Suppressor macrophage (primary cell): ENCODE data around the gene CDR2L.
A peak's percentile ranks its signal among the peaks of the same experiment; 100 is the strongest.

Source experiments
- DNase-seq, 4 experiments: peaks; one replicate each; pipeline ENCODE4 v3.0.0-alpha.2; 2020 to 2022
- total RNA-seq, 17 experiments: gene quantifications; one replicate each; lab custom pipeline; 2026; ENCODE audit warnings: mixed read lengths in 6 of 17, inconsistent platforms in 3 of 17; lab: John Stamatoyannopoulos, UW

Gene CDR2L
- total RNA-seq = 0.20 to 3.4 (median 1.3) reads per million in 17 experiments

DNA sequence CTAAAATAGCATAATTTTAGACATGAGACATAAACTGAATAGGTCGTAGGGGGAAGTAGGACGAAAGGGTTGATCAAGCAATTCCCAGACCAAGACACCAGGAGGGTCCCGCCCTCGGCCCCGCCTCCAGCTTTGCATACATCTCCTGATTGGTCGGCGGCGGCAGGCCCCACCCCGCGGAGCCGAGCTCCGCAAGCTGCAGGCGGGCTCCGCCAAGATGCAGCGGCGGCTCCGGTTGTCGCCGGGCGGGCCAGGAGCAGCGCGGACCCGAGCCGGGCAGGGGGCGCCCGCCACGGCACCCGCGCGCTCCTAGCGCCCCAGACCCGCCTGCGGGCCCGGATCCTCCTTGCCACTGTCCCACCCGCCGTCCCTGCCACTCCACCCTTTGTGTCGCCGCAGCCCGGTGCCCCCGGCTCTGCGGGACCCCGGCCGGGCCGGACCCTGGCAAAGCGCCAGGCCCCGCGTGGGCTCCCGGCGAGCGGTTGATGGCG is at the start of gene CDR2L:
TSS of gene CDR2L (plus strand) at position 215 of the 491 bp plus-strand sequence. CDS start 412 bp downstream, outside the sequence.
- DNase-seq = peak; percentile 97 to 99 (median 98)

DNA sequence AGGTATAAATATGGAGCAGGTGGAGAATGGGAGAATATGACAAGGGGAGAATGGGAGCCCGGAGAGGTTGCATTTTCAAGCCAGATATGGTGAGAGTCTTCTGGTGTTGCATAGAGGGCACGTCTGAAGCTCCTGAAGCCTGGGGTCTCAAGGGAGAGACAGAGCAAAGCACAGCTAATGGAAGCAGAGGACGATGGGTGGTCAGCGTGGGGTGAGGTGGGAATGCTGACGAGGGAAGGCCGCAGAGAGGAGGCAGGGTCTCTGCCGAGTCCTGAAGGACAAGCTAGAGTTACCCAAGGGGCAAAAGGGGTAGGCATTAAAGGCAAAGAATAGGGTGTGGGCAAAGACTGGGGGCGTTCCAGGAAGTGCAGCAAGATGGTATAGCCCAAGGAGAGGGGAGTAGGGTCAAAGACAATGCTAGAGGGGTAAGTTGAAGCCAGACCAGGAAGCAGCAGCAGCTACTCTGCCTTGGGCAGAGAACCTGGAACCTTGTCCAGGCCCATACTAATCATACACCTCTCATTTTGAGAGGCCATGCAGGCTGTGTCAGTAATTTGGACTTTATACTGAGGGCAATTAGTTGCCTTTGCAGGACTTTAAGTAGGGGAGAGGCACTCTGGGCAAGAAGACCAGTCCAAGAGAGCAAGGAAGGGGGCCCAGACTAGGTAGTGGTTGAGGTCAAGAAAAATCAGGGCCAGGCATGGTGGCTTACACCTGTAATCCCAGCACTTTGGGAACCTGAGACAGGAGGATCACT is 49.1 kb upstream of the CDR2L start:
- DNase-seq = no peak

DNA sequence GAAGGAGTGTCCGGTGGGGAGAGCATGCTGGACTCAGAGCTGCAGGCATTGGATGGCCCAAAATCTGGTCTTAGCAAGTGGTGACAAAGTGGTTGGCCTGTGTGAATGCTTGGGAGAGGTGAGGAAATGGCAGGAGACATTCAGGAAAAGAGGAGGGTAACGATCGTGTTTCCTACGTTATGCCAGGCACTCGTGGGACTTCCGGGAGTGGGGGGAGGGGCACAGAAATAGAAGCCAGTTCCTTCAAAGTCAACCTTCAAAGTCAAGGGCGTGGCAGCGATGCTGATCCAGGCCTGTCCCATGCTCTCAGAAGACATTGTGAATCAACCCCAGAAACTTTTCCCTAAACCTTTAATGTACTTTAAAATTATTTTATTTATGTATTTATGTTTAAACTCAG is 47.9 kb upstream of the CDR2L start:
- DNase-seq = no peak

DNA sequence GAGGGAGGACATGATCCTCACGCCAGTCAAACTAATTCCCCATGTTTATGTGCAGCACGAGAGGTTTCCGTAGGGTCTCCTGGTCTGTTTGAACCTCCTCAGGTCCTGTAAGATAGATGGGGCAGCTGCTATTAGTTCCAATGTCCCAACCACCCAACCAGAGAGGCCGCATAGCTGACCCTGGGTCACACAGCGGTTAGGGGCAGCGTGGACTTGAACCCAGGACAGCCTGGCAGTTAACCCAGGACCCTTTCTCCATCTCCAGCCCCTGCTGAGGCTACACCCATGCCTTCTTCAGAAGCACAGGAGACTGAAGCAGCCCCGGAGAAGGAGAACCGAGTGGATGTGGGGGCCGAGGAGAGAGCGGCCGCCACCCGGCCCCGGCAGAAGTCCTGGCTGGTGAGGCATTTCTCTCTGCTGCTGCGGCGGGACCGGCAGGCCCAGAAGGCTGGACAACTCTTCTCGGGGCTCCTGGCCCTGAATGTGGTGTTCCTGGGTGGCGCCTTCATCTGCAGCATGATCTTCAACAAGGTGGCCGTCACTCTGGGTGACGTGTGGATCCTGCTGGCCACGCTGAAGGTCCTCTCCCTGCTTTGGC is 46.2 kb upstream of the CDR2L start:
- DNase-seq = no peak

DNA sequence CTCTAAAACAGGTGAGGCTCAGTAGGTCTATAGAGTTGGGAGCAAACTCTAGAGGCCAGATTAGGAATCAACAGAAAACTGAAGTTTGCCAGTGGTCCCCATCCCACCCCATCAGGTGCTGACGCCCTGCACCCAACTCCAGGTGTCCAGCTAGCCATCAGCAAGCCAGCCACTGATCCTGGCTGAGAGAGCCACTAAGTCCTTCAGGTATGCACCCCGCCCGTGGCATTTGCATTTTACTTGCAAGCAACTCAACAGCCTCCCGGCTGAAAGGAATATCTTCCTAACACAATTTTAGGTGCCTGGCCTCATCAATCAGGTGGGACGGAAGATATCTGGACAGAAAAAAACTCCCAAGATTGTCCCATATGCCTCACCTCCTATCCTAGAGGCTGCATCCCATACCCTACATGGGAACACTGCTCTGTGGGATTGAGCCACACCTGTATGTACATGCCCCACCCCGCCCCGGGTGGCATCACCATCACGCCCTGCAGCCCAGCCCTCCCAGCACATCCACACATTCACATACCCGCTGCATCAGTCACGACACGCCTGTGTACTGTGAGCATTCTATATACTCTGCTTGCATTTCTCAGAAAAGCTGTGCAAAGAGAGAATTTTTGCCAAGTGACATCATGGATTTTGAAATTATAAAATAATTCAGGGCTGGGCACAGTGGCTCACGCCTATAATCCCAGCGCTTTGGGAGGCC is 43.5 kb upstream of the CDR2L start:
- DNase-seq = no peak

DNA sequence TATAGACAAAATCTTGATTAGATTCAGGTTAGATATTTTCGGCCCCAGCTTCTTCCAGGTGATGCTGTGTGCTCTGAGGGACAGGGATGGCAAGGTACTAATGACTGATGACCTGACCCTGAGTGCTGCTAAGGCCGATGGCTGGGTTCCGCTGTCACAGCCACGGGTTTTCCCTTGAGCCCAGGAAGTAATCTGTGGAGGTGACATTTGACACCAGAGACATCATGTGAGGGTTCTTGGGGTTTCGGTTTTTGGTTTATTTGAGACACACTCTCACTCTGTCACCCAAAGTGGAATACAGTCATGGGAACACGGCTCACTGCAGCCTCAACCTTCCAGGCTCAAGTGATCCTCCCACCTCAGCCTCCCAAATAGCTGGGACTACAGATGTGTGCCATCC is 41.9 kb upstream of the CDR2L start:
- no peak for DNase-seq

DNA sequence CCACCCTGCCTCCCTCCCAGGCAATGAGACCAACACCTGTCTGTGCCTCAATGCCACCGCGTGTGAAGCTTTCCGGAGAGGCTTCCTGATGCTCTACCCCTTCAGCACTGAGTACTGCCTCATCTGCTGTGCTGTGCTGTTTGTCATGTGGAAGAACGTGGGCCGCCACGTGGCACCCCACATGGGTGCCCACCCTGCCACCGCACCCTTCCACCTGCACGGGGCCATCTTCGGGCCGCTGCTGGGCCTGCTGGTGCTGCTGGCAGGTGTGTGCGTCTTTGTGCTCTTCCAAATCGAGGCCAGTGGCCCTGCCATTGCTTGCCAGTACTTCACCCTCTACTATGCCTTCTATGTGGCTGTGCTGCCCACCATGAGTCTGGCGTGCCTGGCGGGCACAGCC is 40.8 kb upstream of the CDR2L start:
- DNase-seq = no peak

DNA sequence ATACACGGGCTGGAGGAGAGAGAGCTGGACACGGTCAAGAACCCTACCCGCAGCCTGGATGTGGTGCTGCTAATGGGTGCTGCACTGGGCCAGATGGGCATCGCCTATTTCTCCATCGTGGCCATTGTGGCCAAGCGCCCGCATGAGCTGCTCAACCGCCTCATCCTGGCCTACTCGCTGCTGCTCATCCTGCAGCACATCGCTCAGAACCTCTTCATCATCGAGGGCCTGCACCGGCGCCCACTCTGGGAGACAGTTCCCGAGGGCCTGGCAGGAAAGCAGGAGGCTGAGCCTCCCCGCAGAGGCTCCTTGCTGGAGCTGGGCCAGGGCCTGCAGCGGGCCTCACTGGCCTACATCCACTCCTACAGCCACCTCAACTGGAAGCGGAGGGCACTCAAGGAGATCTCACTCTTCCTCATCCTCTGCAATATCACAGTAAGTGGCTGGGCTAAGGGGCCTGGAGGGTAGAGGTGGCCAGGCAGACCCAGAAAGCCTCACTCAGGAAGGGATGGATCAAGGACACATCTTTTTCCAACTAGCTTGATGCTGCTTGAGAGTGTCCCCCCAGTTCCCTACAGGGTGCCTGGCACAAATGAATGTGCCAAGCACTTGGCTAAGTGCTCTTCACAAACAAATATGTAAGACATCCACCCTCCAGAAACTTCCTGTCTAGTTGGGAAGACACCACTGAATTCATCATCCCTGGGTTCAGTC is 40.2 kb upstream of the CDR2L start:
- no peak for DNase-seq

DNA sequence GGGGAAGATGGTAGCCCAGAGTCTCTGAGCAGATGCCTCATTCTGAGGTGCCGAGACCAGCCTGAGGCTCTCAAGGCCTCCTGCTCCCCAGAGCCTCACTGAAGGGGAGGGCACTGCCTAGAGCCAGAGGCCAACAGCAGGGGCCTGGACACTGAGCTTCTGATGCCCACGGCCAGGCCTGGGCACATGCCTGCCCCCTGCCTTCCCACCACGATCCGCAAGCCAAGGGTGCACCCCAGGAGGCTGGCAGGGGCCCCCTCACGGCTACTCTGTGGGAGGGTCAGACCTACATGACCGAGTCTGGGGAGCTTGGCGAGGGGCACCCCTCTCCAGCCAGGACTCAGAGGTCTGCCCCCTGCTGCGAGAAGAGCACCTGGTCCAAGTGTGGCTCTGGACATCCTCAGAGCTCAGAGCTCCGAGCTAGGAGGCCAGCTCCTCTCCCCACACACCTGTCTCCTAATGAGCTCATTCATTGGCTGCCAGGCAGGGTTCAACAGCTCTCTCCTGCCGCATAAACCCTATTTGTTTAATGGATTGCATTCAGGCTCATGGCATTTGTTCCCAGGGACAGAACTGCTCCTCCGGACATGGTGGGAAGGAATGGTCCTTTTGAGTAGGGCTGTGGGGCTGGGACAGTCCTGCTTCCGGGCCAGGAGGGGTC is 37.8 kb upstream of the CDR2L start:
- DNase-seq = no peak

DNA sequence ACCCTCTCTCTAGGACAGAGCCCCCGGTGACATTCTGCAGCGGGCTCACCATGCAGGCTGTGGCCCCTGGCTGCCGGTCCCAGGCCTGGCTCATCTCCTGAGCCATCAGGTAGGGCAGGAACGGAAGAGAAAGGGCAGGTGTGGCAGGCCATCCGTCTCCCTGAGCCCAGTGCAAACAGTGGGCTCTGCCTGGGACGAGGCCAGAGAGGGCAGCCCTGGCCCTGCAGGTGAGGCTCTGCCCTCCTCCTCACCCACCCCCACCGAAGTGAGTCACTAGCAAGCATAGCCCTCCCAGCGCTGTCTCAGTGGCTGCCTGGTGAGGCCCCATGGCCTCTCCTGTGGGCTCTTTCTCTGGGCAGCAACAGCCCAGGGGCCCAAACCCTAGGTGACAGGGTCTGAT is 37.2 kb upstream of the CDR2L start:
- DNase-seq = no peak

DNA sequence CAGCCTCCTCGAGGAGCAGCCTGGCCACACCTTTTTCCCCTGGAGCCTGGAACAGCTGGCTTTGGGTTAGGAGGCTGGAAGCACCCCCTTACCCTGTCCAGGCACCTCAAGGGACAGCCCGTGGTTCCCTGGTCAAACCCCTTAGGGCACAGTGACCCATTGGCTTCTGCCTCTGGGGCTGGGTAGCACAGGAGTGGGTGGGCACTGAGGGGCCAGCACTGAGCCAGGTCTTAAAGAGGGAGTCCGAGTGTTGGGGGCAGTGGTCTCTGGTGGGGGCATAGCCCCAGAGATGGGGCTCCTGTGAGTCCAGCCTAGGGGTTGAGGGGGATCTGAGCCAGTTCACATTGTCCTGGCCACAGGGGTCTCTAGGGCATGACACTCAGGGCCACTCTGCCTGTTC is 36.4 kb upstream of the CDR2L start:
- no peak for DNase-seq

DNA sequence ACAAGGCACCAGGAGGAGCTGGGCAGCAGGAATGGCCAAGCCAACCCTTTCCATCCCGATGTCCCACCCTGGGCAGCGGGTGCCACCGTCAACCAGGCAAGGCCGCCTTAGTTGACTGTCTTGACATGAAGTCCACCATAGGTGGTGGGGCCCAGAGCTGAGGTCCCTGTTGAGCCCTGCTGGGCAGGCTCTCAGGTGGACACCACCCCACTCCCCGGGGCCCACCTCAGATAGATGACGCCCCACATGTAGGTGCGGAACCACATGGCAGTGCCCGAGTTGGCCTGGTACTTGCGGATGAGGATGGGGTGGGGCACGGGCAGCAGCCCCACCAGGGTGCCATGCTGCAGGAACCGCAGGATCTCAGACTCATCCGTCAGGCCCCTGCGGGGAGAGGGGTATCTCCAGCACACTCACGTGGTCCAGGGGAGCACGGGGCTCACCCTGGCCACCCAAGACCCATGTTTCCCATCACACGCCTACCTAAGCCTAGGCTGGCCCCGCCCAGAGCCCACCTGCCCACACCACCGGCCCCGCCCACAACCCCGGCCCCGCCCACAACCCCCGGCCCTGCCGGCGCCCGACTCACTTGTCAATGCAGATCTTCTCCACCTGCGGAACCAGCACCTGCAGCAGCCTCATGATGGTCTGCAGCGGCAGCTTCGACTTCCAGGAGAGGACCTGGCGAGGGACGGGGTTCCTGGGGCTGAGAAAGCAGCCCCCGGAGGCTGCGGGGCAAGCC is 35.6 kb upstream of the CDR2L start:
- DNase-seq = no peak

DNA sequence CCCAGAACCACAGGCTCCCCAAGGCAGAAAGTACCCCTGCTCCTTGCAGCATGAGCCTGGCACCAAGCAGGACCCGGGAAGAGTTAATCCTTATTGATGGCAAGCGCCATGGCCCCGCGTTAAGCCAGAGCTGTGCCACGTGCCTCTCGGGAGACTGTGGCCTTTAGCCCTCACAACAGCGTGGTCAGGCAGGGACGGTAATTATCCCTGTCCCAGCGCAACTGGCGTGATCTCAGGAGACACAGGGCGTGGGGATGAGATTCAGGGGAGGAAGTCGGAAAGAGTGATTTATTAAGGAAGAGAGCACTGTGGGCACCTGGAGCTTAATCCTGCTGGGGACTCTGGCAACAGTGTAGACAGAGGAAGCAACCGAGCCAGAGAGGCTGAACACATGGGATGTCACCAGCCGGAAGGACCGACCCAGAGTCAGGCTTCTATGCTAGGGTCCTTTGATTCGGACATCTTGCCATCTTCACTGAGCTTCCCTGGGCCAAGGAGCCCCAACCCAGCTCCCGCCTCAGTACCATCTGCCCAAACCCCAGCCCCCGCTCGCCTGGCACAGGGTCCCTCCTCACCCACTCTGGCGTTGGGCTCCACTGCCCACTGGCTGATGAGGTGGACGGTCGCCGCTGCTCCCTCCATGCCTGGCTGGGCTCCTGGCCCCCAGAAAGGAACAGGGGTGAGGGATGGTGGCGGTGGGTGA is 34.9 kb upstream of the CDR2L start:
- DNase-seq = no peak

DNA sequence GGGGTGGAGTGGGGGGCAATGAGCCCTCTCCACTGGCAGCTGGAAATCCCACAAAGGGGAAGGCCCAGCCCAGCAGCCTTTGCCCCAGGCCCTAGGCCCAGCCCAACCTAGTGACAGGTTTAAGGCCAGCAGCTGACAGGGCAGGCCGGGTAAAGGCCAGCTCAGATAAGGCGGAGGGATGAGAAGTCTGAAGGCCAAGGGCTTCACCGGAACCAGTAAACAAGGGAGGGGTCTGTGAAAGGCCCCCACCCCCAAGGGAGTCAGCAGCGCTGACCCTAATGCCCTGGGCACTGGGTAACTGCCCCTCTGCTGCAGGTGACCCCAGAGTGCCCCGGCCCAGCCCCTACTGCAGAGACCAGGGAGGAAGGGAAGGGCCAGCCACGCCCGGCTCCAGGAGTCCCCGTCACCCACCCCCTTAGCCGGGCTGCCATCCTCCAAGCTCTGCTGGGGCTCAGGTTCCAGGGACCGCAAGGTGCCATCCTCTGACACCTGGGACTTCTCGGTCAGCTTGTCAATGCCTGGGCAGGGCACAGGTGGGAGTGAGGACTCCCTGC is 34.2 kb upstream of the CDR2L start:
- no peak for DNase-seq

DNA sequence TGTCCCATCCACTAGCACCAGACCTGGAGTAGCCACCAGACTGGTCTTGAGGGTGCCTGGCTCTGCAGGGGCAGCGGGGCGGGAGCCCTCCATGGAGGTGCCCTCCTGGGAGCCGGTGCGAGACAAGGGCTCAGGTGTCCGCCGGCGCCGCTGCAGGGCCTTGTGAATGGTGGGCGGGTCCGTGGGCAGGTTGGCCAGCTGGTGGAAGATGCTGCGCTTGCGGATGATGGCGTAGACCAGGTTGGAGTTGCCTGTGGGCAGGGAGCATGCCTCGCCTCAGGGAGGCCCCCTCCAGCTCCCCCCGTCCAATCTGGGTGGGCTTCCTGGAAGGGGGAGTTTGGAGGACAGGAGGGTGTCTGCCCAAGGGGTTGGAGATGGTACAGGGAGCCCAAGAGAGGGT is 33.3 kb upstream of the CDR2L start:
- DNase-seq = no peak

DNA sequence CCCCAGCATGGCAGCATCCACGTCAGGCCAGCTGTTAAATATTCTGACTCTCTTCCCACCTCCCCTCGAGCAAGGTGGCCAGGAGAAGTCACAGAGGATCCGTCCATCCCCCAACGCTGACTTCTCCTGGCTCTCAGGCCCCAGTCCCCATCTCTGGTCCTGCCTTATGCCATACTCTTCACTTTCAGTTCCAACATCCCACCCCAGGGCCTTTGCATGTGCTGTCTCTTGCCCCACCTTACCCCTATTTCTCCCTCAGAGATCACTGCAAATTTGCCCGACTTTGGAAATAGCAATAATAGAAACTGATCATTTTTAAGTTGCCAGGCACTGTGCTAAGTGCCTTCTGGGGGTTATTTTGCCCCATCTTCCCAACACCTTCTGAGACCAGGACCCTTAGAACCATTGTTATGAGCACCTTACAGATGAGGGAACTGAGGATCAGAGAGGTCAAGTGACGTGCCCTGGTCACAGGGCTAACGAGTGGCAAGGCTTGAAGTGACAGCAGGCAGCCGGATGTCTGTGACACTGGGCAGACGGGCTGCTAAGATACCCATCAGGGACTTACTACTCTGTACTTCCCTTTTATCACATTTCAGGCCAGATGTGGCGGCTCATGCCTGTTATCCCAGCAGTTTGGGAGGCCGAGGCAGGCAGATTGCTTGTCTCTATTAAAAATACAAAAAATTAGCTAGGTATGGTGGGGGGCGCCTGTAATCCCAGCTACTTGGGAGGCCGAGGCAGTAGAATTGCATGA is 32.6 kb upstream of the CDR2L start:
- peak in 3 of 4 experiments; percentile 24 to 34 (median 25) for DNase-seq

DNA sequence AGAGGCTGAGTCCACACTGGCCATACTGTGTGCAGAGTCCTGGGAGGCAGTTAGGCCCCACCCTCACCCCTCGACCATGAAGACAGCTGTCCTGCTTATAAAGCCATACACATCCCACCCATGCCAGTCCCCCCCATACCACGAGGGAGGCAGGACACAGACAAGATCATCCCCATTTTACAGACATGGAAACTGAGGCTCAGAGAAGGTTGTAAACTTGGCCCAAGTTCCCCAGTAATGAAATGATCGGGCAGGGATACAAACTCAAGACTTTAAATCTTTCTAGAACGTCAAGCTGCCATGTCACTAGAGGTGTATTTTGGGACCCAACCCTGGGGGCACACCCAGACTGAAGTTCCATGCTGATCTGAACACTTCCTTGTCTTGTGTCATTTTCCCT is 31.3 kb upstream of the CDR2L start:
- no peak for DNase-seq

DNA sequence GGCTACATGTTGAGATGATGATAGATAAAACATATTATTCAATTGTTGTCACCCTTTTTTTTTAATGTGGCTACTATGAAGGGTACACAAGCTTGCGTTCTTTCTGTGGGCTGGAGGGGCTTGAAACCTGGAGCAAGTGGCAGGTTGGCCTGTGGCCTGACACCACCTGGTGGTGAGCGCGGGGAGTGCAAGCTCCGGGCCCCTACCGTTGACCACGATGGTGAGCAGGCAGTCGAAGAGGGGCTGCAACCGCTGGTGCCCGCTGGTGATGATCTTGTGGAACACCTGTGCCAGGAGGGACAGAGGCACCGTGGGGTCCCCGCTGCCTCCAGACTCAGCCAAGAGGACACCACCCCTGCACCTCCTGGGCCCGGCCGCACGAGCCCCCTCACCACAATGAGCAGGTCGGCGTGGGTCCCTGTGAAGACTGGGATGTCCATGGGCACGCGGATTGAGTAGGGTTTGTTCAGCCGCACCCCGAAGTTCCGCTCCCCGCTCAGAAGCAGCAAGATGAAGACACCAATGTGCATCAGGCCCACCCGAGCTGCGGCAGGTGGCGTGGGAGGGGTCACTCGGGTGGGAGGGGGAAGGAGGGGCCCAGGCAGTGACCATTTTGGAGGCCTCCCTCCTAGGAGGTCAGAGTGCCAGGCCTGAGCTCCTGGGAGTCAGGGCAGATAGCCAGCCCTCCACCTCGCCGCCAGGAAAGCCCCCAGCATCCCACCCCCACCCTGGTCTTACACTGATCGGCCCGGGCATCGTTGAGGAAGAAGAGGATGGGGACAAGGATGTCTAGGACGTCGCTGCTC is 29.3 kb upstream of the CDR2L start:
- DNase-seq = peak; percentile 67 to 89 (median 83)
